Suprapubic skin (tissue), 3 donors: ENCODE data around the gene TBC1D5.

Experiments used
- CTCF ChIP-seq, 2 donors: fragments of 200-600 bp in 1 of 2; fragments of 450-650 bp in 1 of 2; sonication (generic) in 1 of 2; IDR thresholded peaks; one replicate each; pipeline ENCODE4 v1.5.1; 2016 to 2019; ENCODE audit warnings: antibody characterized with exemption in 2 of 2, mild to moderate bottlenecking in 1 of 2, moderate library complexity in 1 of 2
- POLR2A ChIP-seq, 2 donors: fragments of 450-650 bp; IDR thresholded peaks; one replicate each; pipeline ENCODE4 v1.6.1; 2017; ENCODE audit warnings: antibody characterized with exemption in 2 of 2, mild to moderate bottlenecking in 2 of 2, moderate library complexity in 2 of 2

DNA sequence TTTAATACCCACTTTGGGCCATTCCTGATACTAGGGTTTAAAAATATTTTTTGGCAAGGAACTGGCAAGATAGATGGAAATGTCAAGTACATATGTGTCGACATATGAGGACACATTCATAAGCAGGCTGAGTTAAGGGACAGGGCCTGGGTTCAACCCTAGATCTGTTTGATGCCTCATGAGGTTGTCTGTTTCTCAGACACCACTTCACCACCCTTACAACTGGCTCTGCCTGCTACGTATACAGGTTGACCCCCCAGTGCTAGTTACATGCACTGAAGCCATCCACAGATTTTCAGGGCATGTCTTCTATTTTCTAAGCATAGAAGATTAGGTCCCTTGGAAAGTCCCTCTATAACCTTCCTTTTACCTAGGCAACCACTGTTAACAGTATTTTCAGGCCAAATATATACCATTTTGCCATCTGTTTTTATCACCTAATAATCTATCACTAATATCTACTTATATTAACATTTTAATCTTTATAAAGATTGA, 561.0 kb downstream of the TBC1D5 start:
- TF ChIP-seq CTCF (IDR thresholded peaks at IDR 0.05) (no peak), POLR2A (IDR thresholded peaks at IDR 0.05) (no peak)
